HG03280 (cell line): ENCODE results near the gene ARID1B.

ENCODE experiments used
- ATAC-seq: cut with Tn5 transposase; IDR thresholded peaks from one replicate; pipeline ENCODE4 v1.9.1; 2021; ENCODE audit warnings: mild to moderate bottlenecking, moderate library complexity; ENCODE audit not compliant: unreplicated experiment

ARID1B gene

GRCh38 chr6:157013649-157014304, 236.6 kb downstream of the ARID1B start:
- ATAC-seq: no peak

- no peak for ATAC-seq
These were observed 237.7 kb downstream of the ARID1B start for GRCh38 chr6:157014871-157015270.

GRCh38 chr6:157017022-157017421, 239.8 kb downstream of the ARID1B start:
- no peak for ATAC-seq

GRCh38 chr6:157017861-157018260, 240.7 kb downstream of the ARID1B start:
- no peak for ATAC-seq

- no peak for ATAC-seq
These were observed 242.0 kb downstream of the ARID1B start for GRCh38 chr6:157019115-157019641.

GRCh38 chr6:157019733-157020132, 242.6 kb downstream of the ARID1B start:
- no peak for ATAC-seq

GRCh38 chr6:157020398-157020797, 243.2 kb downstream of the ARID1B start:
- ATAC-seq: no peak

- peak; percentile 39 for ATAC-seq
These were observed 243.7 kb downstream of the ARID1B start for GRCh38 chr6:157020881-157021343.

GRCh38 chr6:157021344-157021992, 244.3 kb downstream of the ARID1B start:
- peak; percentile 77 for ATAC-seq

- ATAC-seq: peak; percentile 64
These were observed 245.0 kb downstream of the ARID1B start for GRCh38 chr6:157021993-157022740.

- ATAC-seq: no peak
These were observed 246.8 kb downstream of the ARID1B start for GRCh38 chr6:157023958-157024357.

- no peak for ATAC-seq
These were observed 247.6 kb downstream of the ARID1B start for GRCh38 chr6:157024745-157025144.

- ATAC-seq: no peak
These were observed 248.3 kb downstream of the ARID1B start for GRCh38 chr6:157025437-157025836.

GRCh38 chr6:157029980-157030690, 253.0 kb downstream of the ARID1B start:
- ATAC-seq: no peak

- no peak for ATAC-seq
These were observed 253.6 kb downstream of the ARID1B start for GRCh38 chr6:157030755-157031154.

GRCh38 chr6:157032923-157033322, 255.7 kb downstream of the ARID1B start:
- no peak for ATAC-seq

GRCh38 chr6:157033428-157034140, 256.4 kb downstream of the ARID1B start:
- ATAC-seq: no peak

- ATAC-seq: no peak
These were observed 257.5 kb downstream of the ARID1B start for GRCh38 chr6:157034436-157035230.

GRCh38 chr6:157035546-157035945, 258.4 kb downstream of the ARID1B start:
- no peak for ATAC-seq
